Measurements from ENCODE around the gene CASR.

DNA sequence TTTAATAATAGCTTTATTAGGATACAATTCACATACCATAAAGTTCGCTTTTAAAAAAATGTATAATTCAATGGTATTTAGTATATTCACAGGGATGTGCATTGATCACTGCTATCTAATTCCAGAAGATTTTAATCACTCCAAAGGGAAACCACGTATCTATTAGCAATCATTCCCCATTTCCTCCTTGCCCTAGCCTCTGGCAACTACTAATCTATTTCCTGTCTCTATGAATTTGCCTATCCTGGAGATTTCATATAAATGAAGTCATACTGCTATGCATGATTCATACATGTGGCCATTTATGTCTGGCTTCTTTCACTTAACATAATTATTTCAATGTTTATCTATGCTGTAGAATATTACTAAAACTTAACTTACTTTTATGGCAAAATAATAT, 32.0 kb upstream of the CASR start:
- no peak for TF ChIP-seq CTCF (conservative IDR thresholded peaks at IDR 0.05; ENCODE audit: low read length)
- TF ChIP-seq EZH2phosphoT487 (IDR thresholded peaks at IDR 0.05; ENCODE audit: borderline replicate concordance, low read depth, low read length): no peak
